ENCODE results near the gene PRPF18.

DNA sequence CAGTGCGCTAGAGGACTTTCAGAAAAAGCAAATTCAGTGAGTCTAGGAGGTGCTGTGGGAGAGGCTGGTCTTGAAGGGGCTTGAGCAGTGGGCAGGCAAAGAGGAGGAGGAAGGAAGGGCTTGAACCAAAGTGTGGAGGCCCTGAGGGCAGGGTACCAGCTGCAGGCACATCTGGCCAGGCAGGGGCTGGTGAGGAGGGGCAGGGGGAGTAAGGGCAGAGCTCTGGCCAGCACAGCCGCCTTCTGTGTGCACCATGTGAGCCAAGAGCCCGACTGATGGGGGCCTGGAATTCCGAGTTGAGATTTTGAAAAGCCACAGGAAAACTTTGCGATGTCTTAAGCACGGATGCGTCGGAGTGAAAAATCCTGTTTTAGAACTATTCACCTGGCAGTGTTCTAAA is 74.5 kb downstream of the PRPF18 start:
- TF ChIP-seq, protein P1, sequence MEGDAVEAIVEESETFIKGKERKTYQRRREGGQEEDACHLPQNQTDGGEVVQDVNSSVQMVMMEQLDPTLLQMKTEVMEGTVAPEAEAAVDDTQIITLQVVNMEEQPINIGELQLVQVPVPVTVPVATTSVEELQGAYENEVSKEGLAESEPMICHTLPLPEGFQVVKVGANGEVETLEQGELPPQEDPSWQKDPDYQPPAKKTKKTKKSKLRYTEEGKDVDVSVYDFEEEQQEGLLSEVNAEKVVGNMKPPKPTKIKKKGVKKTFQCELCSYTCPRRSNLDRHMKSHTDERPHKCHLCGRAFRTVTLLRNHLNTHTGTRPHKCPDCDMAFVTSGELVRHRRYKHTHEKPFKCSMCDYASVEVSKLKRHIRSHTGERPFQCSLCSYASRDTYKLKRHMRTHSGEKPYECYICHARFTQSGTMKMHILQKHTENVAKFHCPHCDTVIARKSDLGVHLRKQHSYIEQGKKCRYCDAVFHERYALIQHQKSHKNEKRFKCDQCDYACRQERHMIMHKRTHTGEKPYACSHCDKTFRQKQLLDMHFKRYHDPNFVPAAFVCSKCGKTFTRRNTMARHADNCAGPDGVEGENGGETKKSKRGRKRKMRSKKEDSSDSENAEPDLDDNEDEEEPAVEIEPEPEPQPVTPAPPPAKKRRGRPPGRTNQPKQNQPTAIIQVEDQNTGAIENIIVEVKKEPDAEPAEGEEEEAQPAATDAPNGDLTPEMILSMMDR (IDR thresholded peaks at IDR 0.05; ENCODE audit: poor library complexity): no peak
- TF ChIP-seq EZH2phosphoT487 (IDR thresholded peaks at IDR 0.05; ENCODE audit: low read depth, severe bottlenecking, unreplicated experiment) (no peak), EZH2 (IDR thresholded peaks at IDR 0.05; ENCODE audit: borderline replicate concordance) (no peak)

All from hepatocyte (in vitro differentiated cells).